Neural crest cell (in vitro differentiated cells): Measurements from ENCODE around the gene TNFSF15. TPM values are rescaled to one million over a fixed set of nuclear protein-coding genes. Genes with fewer than 3 reads are reported as not detected.

Experiments used
- DNase-seq: peaks from one replicate; pipeline ENCODE4 v3.0.0; 2021; ENCODE audit warnings: low read depth, mixed read lengths, low spot score
- H3K27ac Mint-ChIP-seq: one replicate; pipeline ENCODE4 v1.8.0; 2021; ENCODE audit warnings: mild to moderate bottlenecking, mixed read lengths; ENCODE audit not compliant: unreplicated experiment
- H3K27me3 Mint-ChIP-seq: 2 replicates; pipeline ENCODE4 v1.8.0; 2021; ENCODE audit warnings: low read depth, mild to moderate bottlenecking, mixed read lengths
- H3K36me3 Mint-ChIP-seq: 2 replicates; pipeline ENCODE4 v1.8.0; 2021; ENCODE audit warnings: low read depth, mild to moderate bottlenecking, mixed read lengths
- H3K4me1 Mint-ChIP-seq: 2 replicates; pipeline ENCODE4 v1.8.0; 2021; ENCODE audit warnings: mixed read lengths
- H3K4me3 Mint-ChIP-seq: one replicate; pipeline ENCODE4 v1.8.0; 2021; ENCODE audit warnings: mild to moderate bottlenecking, mixed read lengths
- H3K9me3 Mint-ChIP-seq: 2 replicates; pipeline ENCODE4 v1.8.0; 2021; ENCODE audit warnings: mixed read lengths
- CTCF ChIP-seq: fragments of 200-600 bp; sonication (generic); conservative IDR thresholded peaks from 2 replicates; pipeline ENCODE4 v1.5.0; 2021; ENCODE audit warnings: antibody characterized with exemption, mild to moderate bottlenecking
- total RNA-seq: library from RNA; stranded (reverse); gene quantifications from 2 replicates; pipeline ENCODE4 v1.2.1, GENCODE V29; 2021

TNFSF15 gene
- total RNA-seq, 1 donor from 2014 or later, result not detected

GRCh38 chr9:114844766-114845165, 38.9 kb upstream of the TNFSF15 start:
- H3K27me3 Mint-ChIP-seq, result no peaks in the 10 kb centered on the region

GRCh38 chr9:114837923-114838322, 32.1 kb upstream of the TNFSF15 start:
- Mint-ChIP-seq H3K4me1 (no peaks in the 10 kb centered on the region), H3K4me3 (no peak overlapping the region), H3K27me3 (peaks cover 6% of the 10 kb centered on the region), H3K27ac (no peak overlapping the region), H3K36me3 (no peaks in the 10 kb centered on the region), H3K9me3 (peaks cover 11% of the 10 kb centered on the region)
- no peak for TF ChIP-seq CTCF
- no peak for DNase-seq

More at GRCh38 chr9:114844766-114845165, 38.9 kb upstream of the TNFSF15 start:
- Mint-ChIP-seq H3K27ac (no peak overlapping the region), H3K4me3 (no peak overlapping the region), H3K36me3 (no peaks in the 10 kb centered on the region), H3K9me3 (peaks cover 7% of the 10 kb centered on the region), H3K4me1 (no peaks in the 10 kb centered on the region)
- no peak for DNase-seq
- no peak for TF ChIP-seq CTCF

- DNase-seq, result no peak
- no peak for TF ChIP-seq CTCF
- Mint-ChIP-seq H3K36me3 (no peaks in the 10 kb centered on the region), H3K27ac (no peak overlapping the region), H3K27me3 (peaks cover 6% of the 10 kb centered on the region), H3K4me3 (no peak overlapping the region), H3K4me1 (no peaks in the 10 kb centered on the region), H3K9me3 (peaks cover 11% of the 10 kb centered on the region)
Observed at GRCh38 chr9:114836769-114837168, 30.9 kb upstream of the TNFSF15 start.

GRCh38 chr9:114834386-114834785, 28.5 kb upstream of the TNFSF15 start:
- DNase-seq, result no peak
- Mint-ChIP-seq H3K4me1 (no peaks in the 10 kb centered on the region), H3K27me3 (peaks cover 23% of the 10 kb centered on the region), H3K4me3 (no peak overlapping the region), H3K36me3 (no peaks in the 10 kb centered on the region), H3K27ac (no peak overlapping the region), H3K9me3 (peaks cover 7% of the 10 kb centered on the region)
- no peak for TF ChIP-seq CTCF

- Mint-ChIP-seq H3K27me3 (peaks cover 32% of the 10 kb centered on the region), H3K36me3 (no peaks in the 10 kb centered on the region), H3K4me1 (no peaks in the 10 kb centered on the region), H3K27ac (no peak overlapping the region), H3K9me3 (peaks cover 6% of the 10 kb centered on the region), H3K4me3 (no peak overlapping the region)
- TF ChIP-seq CTCF, result no peak
- DNase-seq, result no peak
Observed at GRCh38 chr9:114830546-114830945, 24.7 kb upstream of the TNFSF15 start.
